ENCODE results near the gene NUTM1.
"Not testable (repeated sequence)": the region's sequence is repeated elsewhere in the genome, so short reads cannot be mapped to it uniquely, and the experiment has no call there.

The NUTM1 gene

GRCh38 chr15:34362047-34362773 lies 19.1 kb downstream of the NUTM1 start:
- DNase-seq (ENCODE audit: low read depth in 2 of 2), result no peak

GRCh38 chr15:34364041-34364440 lies 20.9 kb downstream of the NUTM1 start:
- DNase-seq (ENCODE audit: low read depth in 2 of 2), result no peak

DNA sequence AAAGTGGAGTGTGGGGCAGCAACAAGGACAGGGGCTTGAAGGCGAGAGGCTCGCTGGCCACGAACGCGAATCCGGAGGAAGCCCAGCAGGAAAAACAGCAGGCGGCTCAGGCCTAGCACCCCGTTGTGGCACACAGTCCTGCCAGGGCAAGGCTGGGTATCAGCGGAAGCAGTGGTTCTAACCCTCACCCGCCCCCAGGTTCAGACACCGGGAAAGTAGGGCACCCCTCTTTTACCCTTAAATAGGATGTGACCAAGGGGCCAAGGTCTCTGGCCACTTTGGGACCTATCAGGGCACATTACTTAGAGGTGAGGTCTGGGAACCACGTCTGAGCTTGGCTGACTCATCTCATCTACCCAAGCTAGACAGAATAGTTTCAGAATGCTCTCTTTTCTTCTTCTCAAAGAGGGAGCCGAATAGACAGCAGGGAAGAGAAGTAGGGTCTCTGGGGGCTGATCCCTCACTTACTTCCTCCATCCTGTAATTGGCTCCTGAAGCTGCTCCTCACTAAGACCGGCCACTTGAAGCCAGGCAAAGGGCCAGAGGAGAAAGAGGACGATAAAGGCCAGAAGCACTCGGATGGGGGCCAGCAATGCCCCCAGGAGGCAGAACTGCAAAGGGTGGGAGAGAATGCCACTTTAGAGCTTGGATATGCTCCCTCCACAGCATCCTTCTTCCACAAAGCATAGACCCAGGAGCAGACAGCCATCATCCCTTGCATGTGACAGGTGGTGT lies 22.1 kb downstream of the NUTM1 start:
- DNase-seq (ENCODE audit: low read depth in 2 of 2), result no peak

DNA sequence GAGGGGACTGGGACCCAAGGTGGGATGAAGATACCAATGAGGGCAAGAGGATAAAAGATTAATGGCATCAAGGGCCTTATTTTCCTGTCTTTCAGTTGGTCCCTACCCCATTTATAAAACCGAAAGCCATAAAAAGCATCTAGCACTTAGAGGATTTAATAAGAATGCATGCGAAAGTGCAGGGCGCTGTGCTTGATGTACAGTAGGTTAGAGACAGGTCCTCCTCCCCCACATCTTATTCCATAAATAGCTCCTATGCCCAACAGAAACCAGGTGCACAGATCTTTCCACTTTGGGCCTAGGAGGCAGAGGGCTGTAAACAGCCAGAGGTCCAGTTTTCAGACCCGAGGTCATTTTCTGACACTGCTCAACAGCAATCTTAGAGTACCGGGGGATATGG lies 22.7 kb downstream of the NUTM1 start:
- no peak for DNase-seq (ENCODE audit: low read depth in 2 of 2)

DNA sequence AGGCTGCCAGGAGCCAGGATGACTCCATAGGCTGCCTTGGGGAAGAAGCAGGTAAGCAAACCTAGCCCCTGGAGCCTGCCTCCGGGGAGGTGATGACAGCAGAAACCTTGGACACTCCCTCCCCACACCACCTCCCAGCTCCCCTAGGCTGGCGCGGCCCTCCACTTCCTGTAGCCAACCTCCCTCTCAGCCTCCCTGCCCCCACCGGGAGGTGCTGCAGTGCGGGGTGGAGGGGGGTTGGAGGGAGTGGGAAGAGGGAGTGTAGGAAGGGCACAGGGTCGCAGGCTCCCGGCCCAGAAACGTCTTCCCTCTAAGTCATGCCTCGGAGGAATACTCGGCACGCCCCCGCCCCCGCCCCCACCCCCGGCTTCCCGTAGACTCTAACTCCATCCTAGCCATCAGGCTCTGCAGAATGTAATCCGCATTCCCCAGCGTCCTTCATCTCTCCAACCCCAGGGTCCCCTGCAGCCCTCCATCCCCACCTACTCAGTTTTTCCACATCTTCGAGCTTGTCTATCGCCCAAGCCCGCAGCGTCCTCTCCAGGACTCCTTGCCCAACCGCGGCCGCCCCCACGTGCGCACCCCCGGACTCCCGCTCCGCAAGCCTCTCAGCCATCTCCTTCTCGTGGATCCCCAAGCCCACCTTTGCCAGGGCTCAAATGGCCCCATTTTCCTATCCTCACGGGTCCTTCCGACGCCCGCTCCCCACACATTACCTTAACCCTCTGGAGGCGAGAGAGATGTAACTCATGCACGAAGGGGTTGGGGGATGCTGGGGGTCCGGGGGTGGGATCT lies 23.4 kb downstream of the NUTM1 start:
- DNase-seq (ENCODE audit: low read depth in 2 of 2), result peak; percentile 36 to 39

- DNase-seq (ENCODE audit: low read depth in 2 of 2), result peak; percentile 83 to 86
Observed at GRCh38 chr15:34367101-34368081, 24.3 kb downstream of the NUTM1 start, which contains the start of gene LPCAT4. Gene LPCAT4, minus strand, starts transcription at chr15:34367196. Its CDS starts 96 bp downstream, at chr15:34367100.

- no peak for DNase-seq (ENCODE audit: low read depth in 2 of 2)
Observed at GRCh38 chr15:34370129-34370528, 27.0 kb downstream of the NUTM1 start.

DNA sequence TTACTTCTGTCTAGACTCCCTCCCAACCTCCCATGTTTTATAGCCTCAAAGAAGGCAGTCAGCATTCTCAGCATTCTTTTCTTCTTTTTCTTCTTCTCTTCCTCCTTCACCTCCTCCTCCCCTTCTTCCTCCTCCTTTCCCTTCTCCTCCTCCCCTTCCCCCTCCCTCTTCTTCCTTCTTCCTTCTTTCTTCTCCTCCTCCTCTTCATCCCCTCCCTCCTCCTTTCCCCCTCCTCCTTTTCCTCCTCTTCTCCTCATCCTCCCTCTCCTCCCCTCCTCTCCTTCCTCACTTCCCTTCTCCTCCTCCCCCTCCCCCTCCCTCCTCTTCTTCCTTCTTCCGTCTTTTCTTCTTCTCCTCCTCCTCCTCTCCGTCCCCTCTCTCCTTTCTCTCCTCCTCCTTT lies 27.5 kb downstream of the NUTM1 start:
- no peak for DNase-seq (ENCODE audit: low read depth in 2 of 2)

GRCh38 chr15:34373951-34374350 lies 30.8 kb downstream of the NUTM1 start:
- no peak for DNase-seq (ENCODE audit: low read depth in 2 of 2)

GRCh38 chr15:34374816-34375215 lies 31.7 kb downstream of the NUTM1 start:
- DNase-seq (ENCODE audit: low read depth in 2 of 2), result no peak

DNA sequence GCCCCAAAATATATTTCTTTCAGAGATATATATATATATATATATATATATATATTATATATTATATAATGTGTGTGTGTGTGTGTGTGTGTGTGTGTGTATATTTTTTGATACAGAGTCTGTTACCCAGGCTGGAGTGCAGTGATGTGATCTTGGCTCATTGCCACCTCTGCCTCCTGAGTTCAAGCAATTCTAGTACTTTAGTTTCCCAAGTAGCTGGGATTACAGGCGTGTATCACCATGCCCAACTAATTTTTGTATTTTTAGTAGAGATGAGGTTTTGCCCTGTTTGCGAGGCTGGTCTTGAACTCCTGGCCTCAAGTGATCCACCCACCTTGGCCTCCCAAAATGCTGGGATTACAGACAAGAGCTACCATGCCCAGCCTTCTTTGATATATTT lies 32.4 kb downstream of the NUTM1 start:
- DNase-seq (ENCODE audit: low read depth in 2 of 2), result not testable (repeated sequence)

- no peak for DNase-seq (ENCODE audit: low read depth in 2 of 2)
Observed at GRCh38 chr15:34376856-34377255, 33.7 kb downstream of the NUTM1 start.

DNA sequence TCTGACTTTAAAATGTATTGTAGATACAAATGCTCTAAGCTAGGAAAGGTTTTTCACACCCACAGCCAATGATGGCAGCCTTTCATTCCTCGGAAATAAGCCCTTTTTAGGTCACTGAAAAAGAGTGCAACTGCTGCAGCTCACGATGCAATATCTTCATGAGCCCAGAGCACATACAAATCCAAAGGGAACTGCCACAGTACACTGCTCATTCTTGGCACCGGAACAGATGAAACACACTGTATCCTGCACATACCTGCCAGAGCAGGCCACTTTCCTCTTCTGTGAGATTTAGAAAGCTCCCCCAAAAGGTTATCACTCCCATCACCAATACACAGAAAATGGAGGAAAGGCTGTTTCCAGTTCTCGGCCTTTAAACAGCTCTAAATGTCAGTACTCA lies 37.4 kb downstream of the NUTM1 start:
- not testable (repeated sequence) for DNase-seq (ENCODE audit: low read depth in 2 of 2)

- not testable (repeated sequence) for DNase-seq (ENCODE audit: low read depth in 2 of 2)
Observed at GRCh38 chr15:34381829-34382521, 38.9 kb downstream of the NUTM1 start.

GRCh38 chr15:34389594-34390086 lies 46.5 kb downstream of the NUTM1 start:
- DNase-seq (ENCODE audit: low read depth in 2 of 2), result not testable (repeated sequence)

GRCh38 chr15:34392981-34393380 lies 49.9 kb downstream of the NUTM1 start:
- DNase-seq (ENCODE audit: low read depth in 2 of 2), result not testable (repeated sequence)

DNA sequence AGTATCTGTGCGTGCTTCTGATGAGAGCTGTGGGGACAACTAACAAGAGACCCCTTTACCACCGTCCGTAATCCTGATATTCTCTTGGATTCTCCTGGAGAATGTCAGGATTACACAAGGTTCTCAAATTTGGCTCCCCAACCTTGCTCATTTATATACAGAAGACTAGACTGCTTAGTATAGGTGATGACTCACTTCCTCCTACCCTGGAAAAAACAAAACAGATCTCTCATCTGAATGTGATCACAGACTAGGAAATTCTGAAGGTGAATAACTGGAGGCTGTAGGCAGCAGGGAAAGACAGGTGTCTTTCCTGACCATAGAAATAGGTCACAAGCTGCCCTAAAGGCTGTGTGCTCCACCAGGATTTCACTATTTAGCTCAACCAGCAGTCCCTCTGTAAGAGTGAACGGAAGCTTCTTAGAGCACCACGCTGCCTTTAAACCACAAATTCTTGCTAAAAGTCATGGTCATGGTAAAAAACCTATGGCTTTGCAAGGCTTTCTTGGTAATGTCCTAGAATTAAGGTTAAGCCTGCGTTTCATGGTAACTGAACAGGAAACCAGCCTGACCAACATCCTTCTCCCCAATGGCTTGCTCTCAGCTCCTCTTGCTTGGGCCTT lies 54.6 kb downstream of the NUTM1 start:
- DNase-seq (ENCODE audit: low read depth in 2 of 2), result not testable (repeated sequence)

DNA sequence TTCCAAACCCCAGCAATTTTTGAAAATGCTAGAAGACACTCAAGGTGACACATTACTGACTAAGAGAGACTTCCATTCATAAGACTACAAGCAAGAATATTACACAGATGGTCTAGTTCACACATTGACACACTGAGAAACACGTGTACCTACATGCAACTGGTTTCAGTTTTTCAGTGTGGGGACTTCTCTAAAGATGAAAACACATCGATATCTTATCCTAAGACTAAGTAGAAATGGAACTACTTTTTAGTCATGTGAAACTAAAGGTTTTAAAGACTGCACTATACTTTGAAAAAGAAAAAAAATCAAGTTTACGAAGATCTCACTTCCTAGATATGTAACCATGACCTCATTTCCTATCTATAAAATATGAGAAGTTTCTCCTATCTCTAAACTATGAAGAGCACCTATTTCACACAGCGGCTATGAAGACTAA lies 60.1 kb downstream of the NUTM1 start:
- DNase-seq (ENCODE audit: low read depth in 2 of 2), result not testable (repeated sequence)

- not testable (repeated sequence) for DNase-seq (ENCODE audit: low read depth in 2 of 2)
Observed at GRCh38 chr15:34403899-34404298, 60.8 kb downstream of the NUTM1 start.
